DMS79 (cell line): ENCODE data around the gene LGALS1.
A peak's percentile ranks its signal among the peaks of the same experiment; 100 is the strongest.

Experiments used
- DNase-seq: peaks from one replicate; lab custom pipeline; 2025; lab: John Stamatoyannopoulos, UW

LGALS1 gene

DNA sequence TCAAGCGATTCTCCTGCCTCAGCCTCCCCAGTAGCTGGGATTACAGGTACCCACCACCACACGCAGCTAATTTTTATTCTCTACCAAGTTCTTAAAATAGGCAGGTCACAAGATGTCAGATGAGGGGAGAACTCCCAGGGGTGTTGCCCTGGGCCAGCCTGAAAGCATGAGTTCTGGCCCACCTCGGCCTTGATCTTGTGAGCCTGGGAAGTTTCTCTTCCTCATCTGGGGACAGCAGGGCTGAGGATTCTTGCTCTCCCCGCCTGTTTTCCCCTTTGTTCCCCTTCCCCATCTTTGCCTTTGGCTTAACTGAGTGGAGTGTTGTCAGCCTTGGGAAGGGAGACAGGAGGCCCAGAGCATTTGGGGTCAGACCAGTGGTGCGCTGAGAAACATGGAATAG, 13.4 kb upstream of the LGALS1 start:
- DNase-seq, result no peak

DNA sequence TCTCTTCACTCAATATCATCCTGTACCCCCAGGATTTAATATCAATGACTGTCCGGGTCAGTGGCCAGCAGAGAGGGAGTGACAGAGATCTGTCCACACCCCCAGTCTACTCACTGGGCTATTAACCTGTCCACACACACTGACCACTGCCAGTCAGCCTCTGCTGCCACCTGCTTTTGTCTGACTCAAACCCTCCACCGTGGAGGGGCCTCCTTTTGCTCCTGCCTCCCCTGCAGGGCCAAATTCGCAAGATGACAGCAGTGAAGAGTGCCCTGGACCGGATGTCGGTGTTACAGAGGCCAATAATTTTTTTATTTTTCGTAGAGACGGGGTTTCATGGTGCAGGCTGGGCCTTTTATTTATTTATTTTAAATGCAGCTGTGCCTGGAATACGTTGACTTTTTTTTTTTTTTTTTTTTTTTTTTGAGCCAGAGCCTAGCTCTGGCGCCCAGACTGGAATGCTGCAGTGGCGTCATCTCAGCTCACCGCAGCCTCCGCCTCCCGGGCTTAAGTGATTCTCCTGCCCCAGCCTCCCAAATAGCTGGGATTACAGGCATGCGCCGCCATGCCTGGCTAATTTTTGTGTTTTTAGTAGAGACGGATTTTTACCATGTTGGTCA, 11.8 kb upstream of the LGALS1 start:
- DNase-seq, result no peak

DNA sequence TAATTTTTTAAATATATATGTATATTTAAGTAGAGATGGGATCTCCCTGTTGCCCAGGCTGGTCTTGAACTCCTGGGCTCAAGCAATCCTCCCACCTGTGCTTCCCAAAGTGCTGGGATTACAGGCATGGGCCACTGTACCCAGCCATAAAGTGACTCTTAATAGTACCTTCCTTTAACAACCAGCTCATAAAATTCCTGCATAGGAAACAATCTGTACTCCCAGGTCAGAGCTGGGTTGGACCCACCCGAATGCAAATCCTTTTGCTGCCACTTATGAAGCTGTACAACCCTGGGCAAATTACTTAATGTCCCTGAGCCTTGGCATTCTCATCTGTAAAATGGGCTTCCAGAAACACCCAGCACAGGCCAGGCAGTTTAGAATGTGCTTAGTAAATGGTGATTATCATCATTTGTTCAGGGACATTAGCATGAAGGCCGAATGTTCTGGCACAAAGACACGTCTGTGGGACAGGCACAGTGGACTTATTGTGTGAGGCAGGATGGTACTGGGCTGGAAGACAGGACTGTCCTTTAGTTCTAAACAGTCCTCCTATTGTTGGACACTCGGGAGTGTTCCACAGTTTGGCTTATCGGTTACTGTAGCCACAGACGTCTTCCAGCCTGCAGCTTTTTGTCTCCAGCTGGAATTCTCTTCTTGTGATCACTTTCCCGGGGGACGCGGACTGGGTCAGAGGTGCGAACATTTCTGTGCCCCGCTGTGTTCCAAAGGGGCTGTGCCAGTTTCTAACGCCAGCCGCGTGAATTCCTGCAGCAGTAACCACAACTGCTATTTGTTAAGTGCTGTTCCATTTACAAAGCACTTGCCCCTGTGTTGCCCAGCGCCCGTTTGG, 11.0 kb upstream of the LGALS1 start:
- no peak for DNase-seq

DNA sequence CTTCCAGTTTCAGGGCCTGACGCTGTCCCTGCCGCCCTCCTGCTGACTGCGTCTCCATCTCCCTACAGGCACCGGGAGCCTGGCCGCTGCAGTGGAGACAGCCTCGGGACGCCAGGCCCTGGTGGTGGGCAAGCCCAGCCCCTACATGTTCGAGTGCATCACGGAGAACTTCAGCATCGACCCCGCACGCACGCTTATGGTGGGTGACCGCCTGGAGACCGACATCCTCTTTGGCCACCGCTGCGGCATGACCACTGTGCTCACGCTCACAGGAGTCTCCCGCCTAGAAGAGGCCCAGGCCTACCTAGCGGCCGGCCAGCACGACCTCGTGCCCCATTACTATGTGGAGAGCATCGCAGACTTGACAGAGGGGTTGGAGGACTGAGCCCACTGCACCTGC, 9.9 kb upstream of the LGALS1 start:
- DNase-seq, result no peak

DNA sequence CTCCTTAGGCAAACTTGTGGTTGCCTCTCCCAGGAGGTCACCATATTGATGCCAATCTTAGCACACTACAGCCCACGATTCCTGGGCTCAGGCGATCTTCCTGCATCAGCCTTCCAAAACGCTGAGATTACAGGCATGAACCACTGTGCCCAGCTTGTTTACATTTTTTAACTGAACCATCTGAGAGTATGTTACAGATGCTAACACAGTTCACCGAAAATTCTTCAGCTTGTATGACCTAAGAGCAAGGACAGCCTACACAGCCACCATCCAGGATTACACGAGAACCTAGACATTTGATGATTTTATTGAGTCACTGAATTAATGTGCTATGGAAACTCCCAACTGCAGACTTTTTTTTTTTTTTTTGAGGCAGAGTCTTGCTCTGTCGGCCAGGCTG, 5.8 kb upstream of the LGALS1 start:
- DNase-seq, result no peak

DNA sequence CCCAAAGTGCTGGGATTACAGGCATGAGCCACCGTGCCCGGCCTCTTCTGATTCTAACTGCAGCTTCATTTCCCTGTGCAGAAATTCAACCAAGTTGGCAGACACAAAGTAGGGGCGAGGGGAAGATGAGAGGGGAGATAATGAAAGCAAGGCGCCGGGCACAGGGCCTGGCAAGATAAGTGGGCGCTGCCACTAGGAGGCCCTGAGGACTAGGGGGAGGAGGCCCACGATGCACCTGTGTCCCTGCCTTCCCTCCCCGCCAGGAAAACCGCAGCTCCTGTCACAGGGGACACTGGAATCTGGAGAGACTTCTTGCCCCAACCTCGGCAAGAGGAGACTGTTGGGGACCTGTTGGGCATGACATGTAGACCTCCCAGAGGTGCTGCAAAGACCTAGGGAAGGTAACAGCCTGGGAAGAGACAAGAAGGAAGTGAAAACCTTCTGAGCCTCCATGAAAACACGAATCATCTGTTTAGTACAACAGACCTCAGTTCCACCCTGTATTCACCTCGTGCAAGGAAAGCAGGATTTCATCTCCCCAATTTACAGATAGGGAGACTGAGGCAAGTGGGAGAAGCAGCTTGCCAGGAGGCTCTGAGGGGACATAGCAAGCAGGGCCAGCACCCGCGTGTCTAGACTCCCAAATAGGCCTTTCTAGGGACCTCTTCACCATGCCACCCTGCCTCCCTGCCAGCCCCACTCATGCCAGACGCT, 3.1 kb upstream of the LGALS1 start:
- no peak for DNase-seq

DNA sequence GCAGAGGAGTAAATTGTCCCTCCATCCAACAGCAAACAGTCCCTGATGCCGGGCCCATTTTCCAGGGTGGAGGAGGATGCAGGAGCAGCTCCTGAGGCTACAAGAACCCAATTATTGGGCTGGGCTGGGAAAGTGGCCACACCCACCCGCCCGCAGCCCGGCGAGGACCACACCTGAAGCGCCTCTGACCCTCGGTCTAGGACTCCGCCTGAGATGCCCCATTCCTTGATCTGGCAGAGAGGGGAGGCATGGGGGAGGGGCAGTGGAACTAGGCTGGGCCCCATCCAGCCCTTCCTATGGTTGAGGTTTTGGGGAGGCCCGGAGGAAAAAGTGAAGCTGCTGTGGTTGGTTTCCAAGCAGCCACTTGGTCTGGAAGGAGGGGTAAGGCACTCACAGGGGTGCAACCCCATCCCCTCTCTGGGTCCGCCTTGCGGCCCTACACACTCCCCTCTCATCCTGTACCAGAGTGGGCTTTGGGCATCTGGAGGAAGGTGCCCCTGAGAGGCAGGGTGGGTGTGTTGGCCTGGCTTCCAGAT, 2.4 kb upstream of the LGALS1 start:
- no peak for DNase-seq

DNA sequence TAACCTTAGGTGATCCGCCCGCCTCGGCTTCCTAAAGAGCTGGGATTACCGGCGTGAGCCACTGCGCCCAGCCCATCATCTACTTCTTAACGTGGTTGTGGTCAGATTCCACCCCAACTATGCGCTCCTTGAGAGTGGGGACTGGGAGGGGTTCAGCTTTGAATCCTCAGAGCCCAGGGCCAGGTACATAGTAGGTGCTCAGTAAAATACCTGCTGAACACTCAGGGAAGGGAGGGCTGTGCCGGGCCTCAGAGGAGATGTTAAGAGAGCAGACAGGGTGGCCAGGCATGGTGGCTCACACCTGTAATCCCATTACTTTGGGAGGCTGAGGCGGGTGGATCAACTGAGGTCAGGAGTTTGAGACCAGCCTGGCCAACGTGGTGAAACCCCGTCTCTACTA, 1.2 kb upstream of the LGALS1 start:
- DNase-seq, result no peak

DNA sequence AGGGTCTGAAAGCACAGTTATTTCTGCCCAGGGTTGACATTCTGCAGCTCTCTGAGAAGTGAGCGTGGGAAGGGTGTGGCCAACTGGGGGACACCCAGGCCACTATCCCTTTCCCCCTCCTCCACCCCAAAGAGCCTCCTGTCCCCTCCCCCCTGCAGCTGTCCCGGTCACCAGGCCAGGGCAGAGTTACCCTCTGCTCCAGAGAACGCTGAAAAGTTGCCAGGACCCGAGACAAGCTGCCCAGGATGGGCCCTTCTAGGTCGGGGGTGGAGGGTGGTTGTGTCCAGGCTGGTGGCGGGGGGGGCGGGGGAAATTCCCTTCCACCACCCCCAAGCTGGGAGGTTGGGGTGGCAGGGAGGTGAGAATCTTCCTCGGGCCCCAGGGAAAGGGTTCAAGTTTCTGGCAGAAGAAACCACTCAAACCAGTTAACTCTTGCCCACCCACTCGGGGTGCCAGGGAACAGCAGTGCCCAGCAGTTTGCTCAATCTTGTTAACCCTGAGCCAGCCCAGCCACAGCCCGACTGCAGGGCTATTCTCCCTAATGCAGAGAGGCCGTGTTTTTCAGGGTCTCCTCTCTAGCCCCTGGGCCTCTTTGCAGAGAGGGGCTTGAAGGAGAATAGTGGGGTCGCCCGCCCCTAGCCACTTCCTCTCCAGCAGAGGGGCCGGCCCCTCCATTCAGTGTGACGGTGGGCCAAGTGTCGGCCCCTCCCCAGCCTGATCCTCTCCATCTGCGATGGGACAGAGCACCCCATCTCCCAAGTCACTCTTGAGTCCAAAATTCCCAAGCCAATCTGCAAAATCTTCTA, 697 bp downstream of the LGALS1 start:
- DNase-seq, result no peak

DNA sequence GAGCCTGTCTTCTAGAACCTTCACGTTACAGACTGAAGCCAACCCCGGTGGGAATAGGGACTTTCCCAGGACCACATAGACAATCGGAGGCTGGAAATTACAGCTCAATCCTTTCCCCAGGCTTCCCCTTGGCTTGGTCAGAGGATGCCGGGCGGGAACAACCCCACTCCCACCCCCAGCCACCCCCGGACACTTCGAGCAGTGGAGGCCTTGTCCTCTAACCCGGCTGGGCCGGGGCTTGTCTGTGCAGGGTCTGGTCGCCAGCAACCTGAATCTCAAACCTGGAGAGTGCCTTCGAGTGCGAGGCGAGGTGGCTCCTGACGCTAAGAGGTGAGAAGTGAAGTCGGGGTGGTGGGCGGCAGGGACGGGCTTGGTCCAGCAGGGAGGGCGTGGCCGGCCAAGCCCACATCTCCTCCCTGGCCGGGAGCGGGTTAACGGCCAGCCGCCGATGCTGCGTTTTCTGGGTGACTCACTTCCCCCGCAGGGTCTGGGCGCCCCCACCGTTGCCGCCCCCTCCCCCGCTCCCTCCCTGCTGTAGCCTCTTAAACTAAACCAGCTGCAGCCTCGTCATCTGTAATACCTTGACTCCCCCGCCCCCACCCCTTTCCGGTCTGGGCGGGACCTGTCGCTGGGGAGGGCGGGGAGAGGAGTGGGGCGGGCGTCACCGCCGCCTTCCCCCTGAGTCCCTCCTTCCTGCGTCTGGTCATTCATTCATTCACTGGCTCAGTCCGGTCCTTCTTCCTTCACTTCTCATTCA, 1.5 kb downstream of the LGALS1 start:
- DNase-seq, result peak; percentile 34

DNA sequence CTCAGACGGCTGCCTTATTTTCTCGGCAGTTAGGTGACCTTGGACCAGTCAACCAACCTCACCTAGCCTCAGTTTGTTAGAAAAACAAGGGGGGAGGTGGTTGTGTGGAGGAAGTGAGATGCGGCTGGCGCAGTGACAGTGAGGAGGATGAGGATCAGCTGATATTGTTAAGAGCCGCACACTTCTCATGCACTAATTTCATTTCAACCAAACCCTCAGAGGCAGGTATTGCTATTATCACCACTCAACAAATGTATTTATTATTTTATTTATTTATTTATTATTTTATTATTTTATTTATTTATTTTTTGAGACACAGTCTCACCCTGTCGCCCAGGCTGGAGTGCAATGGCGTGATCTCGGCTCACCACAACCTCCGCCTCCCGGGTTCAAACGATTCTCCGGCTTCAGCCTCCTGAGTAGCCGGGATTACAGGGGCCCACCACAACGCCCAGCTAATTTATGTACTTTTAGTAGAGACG, 2.1 kb downstream of the LGALS1 start:
- DNase-seq, result no peak

DNA sequence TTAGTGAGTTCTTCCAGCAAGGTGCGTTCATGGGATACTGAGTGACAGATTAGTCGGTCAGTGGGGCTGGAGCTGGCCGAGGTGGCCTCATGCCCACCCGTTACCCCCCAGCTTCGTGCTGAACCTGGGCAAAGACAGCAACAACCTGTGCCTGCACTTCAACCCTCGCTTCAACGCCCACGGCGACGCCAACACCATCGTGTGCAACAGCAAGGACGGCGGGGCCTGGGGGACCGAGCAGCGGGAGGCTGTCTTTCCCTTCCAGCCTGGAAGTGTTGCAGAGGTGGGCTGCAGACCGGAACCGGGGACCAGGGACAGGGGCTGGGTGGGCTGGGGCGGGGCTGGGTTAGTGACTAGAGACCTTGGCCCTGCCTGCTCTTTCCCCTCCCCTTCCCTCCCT, 2.9 kb downstream of the LGALS1 start:
- no peak for DNase-seq

DNA sequence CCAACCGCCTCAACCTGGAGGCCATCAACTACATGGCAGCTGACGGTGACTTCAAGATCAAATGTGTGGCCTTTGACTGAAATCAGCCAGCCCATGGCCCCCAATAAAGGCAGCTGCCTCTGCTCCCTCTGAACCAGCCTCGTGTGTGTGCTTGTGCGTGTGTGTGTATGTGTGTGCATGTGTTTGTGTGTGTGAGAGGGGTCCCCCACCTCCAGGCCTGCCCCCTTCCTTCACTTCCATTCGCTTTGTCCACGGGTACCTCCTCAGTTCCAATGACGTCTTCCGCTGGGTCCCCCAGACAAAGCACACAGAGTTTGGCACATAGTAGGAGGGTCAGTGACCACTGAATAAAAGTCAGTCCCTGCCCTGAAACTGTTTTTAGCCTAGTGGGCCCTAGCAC, 4.2 kb downstream of the LGALS1 start:
- DNase-seq, result no peak

DNA sequence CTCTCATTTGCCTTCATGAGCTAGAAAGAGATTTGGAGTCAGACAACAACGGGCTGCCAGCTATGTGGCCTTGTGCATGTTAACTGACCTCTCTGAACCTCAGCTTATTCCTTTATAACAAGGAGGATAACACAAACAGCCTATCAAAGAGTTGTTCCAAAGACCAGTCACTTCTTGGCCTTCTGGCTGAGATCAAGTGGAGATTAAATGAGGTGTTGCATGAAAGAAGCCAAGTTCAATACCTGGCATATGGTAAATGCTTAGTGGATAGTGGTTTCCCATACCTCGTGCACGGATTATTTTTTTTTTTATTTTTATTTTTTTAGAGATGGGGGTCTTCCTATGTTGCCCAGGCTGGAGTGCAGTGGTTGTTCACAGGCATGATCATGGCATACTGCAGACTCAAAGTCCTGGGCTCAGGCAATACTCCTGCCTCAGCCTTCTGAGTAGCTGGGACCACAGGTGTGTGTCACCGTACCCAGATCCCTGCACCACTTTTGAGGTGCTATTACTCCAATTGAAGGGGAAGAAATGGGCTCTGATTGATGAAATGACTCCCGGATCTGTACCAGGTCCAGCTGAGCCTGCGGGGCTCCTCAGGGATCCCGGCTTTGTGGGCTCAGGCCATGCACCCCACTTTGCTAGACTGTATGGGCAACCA, 4.9 kb downstream of the LGALS1 start:
- DNase-seq, result no peak

DNA sequence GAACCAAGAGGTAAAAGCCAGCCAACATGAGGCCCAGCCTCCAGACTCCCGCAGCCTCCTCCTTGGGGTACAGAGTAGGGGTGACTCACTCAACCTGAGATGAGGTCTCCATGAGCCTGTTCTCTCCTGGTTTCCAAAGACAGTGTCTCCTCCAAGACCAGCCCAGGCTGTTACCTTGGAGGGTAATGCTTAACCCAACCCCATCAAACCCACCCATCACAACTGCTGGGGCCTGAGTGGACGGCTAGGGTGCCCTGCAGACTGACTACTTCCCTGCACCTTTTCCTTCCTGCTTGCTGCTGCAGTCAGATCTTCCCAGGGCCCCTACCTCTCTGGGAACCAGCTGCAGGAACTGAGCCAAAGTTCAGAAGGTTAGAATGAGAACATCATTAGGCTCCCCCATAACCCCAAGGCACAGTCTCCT, 5.6 kb downstream of the LGALS1 start:
- DNase-seq, result no peak

DNA sequence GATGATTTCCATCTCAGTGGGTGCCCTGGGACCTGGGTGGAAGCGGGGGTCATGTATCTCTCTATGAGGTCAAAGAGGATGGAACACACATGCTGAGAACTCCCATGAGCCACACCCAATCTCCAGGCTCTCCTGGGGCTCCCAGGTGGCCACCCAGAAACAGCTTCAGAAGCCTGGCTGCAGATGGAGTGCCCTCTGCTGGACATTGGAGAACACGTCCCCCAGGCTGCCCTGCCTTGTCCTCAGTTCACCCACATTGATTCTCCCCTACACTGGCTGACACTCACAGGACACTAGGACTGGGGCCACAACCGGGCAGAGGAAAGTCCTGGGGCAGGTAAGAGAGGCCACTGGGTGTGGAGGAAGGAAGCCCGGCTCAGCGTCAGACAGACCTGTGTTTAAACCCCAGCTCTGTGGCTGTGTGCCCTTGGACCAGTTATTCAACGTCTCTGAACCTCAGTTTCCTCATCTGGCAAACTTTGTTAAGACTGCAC, 6.2 kb downstream of the LGALS1 start:
- DNase-seq, result no peak

DNA sequence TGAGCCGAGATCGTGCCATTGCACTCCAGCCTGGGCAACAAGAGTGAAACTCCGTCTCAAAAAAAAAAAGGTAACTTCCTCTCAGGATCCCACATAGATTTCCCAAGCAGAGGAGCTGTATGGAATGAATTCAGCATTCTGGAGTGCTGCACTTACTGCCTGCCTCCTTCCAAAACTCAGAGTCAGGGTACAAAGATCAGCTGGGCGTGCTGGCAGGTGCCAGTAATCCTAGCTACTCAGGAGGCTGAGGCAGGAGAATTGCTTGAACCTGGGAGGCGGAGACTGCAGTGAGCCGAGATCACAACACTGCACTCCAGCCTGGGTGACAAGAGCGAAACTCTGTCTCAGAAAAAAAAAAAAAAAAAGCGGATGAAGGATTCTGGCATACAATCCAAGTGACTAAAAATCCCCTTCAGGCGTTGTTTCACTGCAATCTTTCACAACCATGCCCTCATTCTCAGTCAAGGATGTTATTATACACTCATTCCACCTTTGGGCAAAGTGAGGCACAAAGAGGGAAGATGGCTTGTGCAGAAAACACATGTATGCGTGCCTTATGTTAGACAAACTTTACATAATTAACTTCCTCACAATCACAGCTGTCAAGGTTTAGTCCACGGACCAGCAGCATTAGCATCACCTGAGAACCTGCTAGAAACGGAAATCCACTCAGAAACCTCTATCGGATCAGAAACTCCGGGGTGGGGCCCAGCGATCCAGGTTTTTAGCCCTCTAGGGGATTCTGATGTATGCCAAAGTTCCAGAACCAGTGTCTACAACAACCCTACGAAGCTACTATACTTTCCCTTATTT, 9.6 kb downstream of the LGALS1 start:
- DNase-seq, result no peak

DNA sequence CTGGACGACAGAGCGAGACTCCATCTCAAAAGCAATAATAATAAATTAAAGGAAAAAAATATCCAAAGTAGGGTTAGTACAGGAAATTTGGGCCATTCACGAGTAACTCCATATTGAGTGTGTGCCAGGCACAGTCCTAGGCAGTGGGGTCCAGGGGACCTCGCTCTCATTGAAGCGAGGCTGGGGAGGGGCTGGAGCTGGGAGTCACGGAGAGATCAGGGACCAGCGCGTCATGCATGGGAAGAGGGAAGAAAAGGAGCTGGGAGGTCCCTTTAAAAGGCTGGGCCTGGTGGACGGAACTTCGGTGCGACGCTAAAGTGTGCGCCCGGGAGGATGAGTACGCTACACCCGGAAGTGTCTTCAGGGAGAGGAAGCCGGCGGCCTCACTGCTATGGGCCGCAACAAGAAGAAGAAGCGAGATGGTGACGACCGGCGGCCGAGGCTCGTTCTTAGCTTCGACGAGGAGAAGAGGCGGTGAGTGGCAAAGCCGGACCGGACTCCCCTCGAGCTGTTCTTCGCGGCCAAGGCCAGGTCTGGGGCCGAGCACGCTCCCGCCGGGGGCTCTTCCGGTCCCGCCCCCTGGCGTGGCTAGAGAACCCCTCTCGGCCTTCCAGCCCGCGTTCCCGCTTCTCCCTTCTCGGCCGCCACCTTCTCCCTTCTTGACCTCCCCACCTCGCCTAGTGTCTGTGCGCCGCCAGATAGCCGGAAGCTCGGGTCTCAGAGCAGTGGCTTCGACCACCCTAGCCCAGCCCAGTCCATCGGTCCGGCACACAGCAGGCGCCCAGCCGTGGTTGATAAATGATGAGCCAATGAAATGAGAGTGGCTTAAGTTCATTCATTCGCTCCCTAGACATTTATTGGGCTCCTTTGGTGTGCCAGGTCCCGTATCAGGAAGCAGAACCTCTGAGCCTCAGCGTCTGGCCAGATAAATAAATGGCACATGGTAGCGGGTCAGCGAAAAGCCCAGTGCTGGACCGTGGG, 10.9 kb downstream of the LGALS1 start, which contains the start of gene NOL12:
TSS of gene NOL12 (plus strand) at position 342 of the 981 bp plus-strand sequence. CDS start at position 392, 50 bp downstream.
- peak; percentile 24 for DNase-seq
